Fibroblast of villous mesenchyme (primary cell): Measurements from ENCODE around the gene FAM8A1. TPM values are rescaled to one million over a fixed set of nuclear protein-coding genes. Genes with fewer than 3 reads are reported as not detected.

ENCODE experiments used
- DNase-seq: peaks from one replicate; pipeline ENCODE4 v3.0.0-alpha.2; 2010; ENCODE audit warnings: low read depth
- H3K4me3 ChIP-seq: 2 replicates; pipeline ENCODE4 v1.5.1; 2011; ENCODE audit warnings: low read depth, mild to moderate bottlenecking, low read length
- CTCF ChIP-seq: IDR thresholded peaks from 2 replicates; pipeline ENCODE4 v1.5.1; 2012; ENCODE audit warnings: low read depth, mild to moderate bottlenecking, low read length; ENCODE audit not compliant: insufficient read depth
- total RNA-seq: library from RNA; depleted of rRNA; stranded (reverse); fragments of >200 nt; gene quantifications from 2 replicates; pipeline ENCODE4 v1.2.3, GENCODE V29; 2012

The FAM8A1 gene
- total RNA-seq, 1 donor = 22.0 TPM

- TF ChIP-seq CTCF = no peak
- no peak overlapping the region for H3K4me3 ChIP-seq
These were observed 12.1 kb upstream of the FAM8A1 start for GRCh38 chr6:17588011-17588410.

GRCh38 chr6:17589406-17590096 lies 10.6 kb upstream of the FAM8A1 start:
- DNase-seq = peak; percentile 70
- no peak for TF ChIP-seq CTCF

More at GRCh38 chr6:17588011-17588410, 12.1 kb upstream of the FAM8A1 start:
- no peak for DNase-seq

GRCh38 chr6:17591287-17591686 lies 8.8 kb upstream of the FAM8A1 start:
- H3K4me3 ChIP-seq = no peak overlapping the region
- TF ChIP-seq CTCF = no peak
- no peak for DNase-seq

More at GRCh38 chr6:17589406-17590096, 10.6 kb upstream of the FAM8A1 start:
- H3K4me3 ChIP-seq = no peak overlapping the region

GRCh38 chr6:17593246-17593645 lies 6.9 kb upstream of the FAM8A1 start:
- DNase-seq = no peak
- TF ChIP-seq CTCF = no peak
- no peak overlapping the region for H3K4me3 ChIP-seq

GRCh38 chr6:17596085-17596484 lies 4.0 kb upstream of the FAM8A1 start:
- no peak for TF ChIP-seq CTCF
- H3K4me3 ChIP-seq = no peak overlapping the region
- DNase-seq = no peak

GRCh38 chr6:17600527-17601385 lies 654 bp downstream of the FAM8A1 start:
- H3K4me3 ChIP-seq = peak overlapping the region; percentile 83
- DNase-seq = peak; percentile 20
- peak; percentile 2 for TF ChIP-seq CTCF

GRCh38 chr6:17601386-17601703 lies 1.2 kb downstream of the FAM8A1 start:
- H3K4me3 ChIP-seq = peak overlapping the region; percentile 83
- DNase-seq = peak; percentile 20
- TF ChIP-seq CTCF = no peak
